NAMALWA (cell line): ENCODE measurements around the gene KIF1B.
A peak's percentile ranks its signal among the peaks of the same experiment; 100 is the strongest.

Experiments
- DNase-seq: peaks from one replicate; pipeline ENCODE4 v3.0.0-alpha.2; 2015; ENCODE audit warnings: low spot score

The KIF1B gene

DNA sequence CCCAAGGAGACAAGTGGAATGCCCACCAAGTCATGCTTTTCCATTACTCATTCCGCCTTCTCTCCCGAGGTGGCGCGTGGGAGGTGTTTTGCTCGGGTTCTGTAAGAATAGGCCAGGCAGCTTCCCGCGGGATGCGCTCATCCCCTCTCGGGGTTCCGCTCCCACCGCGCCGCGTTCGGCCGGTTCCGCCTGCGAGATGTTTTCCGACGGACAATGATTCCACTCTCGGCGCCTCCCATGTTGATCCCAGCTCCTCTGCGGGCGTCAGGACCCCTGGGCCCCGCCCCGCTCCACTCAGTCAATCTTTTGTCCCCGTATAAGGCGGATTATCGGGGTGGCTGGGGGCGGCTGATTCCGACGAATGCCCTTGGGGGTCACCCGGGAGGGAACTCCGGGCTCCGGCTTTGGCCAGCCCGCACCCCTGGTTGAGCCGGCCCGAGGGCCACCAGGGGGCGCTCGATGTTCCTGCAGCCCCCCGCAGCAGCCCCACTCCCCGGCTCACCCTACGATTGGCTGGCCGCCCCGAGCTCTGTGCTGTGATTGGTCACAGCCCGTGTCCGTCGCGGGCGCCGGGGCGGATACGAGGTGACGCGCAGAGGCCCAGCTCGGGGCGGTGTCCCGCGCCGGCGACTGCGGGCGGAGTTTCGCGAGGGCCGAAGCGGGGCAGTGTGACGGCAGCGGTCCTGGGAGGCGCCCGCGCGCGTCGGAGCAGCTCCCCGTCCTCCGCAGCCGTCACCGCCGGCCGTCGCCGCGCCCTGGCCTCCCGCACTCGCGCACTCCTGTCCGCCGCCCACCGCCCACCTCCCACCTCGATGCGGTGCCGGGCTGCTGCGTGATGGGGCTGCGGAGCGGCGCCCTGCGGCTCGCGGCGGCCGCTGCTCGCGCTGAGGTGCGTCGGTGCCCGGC is at the start of gene KIF1B:
TSS of gene KIF1B (plus strand) at position 666 of the 906 bp plus-strand sequence. CDS start 21,759 bp downstream, outside the sequence.
- DNase-seq: peak; percentile 99

- no peak for DNase-seq
Measured at GRCh38 chr1:10160907-10161490, 49.4 kb upstream of the KIF1B start.

GRCh38 chr1:10161541-10162290 is 48.7 kb upstream of the KIF1B start:
- no peak for DNase-seq

DNA sequence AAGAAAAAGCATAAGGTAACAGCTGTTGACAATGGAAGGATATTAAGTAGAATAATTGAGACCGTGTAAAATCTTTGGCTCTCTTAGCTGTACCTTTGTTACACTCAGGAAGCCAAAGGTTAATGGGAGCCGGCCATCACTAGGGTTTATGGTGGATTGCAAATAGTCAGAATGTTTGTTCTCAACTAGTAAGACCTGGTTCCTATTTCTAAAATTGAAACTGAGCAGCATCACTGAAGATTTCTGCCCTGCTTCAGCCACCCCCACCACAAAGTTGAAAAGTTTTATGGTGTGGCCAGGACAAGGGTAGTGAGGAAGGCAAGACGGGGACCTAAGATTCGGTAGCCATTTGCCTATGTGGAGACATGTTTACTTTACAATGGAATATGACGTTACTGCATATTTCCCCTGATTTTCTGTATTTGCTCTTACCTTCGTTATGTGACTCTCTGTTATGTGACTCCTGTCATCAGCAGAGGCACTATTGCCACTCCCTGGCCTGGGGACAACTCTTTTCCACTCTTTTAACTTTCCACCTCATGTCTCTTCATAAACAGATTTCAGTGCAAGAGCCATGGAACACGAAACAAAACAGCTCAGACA is 41.4 kb upstream of the KIF1B start:
- DNase-seq: no peak

- no peak for DNase-seq
Measured at GRCh38 chr1:10170239-10170574, 40.2 kb upstream of the KIF1B start.

- DNase-seq: no peak
Measured at GRCh38 chr1:10171105-10171767, 39.1 kb upstream of the KIF1B start.

- no peak for DNase-seq
Measured at GRCh38 chr1:10171995-10172669, 38.2 kb upstream of the KIF1B start.

DNA sequence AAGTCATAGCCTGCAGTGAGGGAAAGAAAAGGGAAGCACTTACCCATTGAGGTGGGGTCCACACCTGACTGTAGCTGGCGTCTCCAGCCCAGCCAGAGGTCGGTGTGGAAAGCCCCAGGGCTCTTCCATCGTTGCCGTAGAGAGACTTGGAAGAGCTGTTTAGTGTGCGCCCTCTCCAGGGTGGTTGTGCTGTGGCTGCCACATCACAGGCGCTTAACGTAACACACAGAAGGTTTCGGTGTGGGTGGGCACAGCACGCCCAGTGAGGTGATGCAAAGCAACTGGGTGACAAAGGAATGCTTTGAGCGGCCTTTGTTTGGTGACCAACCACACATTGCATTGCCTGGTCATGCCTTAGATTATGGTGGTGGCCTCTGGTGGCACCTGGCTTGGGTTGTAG is 36.8 kb upstream of the KIF1B start:
- no peak for DNase-seq

- no peak for DNase-seq
Measured at GRCh38 chr1:10177876-10178275, 32.5 kb upstream of the KIF1B start.

DNA sequence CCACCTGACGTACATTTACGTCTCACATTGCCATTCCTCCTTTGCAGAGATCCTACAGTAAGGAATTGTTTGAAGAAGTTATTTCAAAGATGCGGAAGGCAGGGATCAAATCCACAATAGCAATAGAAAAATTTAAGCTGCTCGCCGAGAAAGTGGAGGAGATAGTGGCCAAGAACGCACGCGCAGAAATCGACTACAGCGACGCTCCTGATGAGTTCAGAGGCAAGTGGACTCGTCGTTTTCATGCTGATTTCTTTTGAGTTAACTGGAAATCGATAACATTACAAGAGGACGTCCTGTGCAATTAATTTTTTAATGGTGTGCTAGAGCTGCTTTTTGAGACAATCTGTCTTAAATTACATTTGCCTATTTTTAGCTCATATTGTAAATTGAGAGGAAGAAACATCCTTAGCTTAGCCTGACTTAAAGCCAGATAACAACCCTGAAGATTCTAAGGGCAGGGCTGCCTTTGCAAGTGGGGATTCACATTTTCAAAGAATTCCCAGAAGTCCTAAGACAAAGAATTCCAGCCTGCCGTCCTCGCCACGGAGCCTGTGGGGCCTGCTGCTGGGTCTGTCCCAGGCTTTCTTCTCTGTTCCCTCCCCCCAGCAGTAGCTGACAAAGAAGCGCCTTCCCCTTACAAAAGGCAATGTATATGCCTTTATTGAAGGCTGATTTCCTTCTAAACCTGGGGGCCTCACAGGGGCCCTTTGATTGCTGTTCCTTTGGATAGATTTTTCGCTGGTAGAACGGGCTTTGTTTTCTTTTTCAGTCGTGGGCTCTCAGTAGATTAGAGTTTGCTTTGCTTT is 31.6 kb upstream of the KIF1B start:
- DNase-seq: no peak

DNA sequence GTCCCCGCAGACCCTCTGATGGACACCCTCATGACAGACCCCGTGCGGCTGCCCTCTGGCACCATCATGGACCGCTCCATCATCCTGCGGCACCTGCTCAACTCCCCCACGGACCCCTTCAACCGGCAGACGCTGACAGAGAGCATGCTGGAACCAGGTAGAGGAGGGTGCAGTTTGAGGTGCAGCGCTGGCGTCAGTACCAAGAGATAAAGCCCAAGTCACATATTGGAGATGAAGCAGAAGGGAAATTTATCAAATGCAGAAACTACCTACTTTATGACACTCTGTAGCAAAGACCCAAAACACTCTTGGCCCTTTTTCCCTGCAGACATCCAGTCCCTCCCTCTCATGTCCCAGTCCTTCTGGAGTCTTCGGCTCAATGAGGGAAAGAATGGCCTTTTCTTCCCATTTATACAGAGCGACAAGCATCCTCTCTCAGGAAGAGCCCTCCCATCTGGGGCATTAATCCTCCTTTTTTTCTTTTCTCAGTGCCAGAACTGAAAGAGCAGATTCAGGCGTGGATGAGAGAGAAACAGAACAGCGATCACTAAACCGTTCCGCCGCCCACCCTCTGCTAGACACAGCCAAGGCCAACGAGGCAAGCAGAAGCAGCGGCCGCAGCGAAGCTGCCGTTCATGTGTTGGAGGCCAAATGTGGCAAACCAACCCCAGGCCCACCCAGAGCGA is 30.8 kb upstream of the KIF1B start:
- DNase-seq: no peak

GRCh38 chr1:10181154-10181553 is 29.2 kb upstream of the KIF1B start:
- no peak for DNase-seq

DNA sequence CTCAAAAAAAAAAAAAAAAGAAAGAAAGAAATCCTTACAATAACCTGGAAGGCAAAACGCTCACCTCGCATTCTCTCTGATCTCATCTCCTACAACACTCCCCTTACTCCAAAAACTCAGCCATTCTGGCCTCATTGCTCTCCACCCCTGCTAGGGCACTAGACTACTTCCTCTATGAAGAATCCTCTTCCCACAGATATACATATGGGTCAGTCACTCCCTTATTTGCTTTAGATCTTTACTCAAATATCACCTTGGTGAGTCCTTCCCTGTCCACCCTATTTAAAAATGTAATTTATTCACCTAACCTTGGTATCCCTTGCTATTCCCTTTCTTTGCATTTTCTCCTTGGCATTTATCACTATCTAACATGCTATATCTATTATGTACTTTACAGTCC is 24.6 kb upstream of the KIF1B start:
- no peak for DNase-seq

DNA sequence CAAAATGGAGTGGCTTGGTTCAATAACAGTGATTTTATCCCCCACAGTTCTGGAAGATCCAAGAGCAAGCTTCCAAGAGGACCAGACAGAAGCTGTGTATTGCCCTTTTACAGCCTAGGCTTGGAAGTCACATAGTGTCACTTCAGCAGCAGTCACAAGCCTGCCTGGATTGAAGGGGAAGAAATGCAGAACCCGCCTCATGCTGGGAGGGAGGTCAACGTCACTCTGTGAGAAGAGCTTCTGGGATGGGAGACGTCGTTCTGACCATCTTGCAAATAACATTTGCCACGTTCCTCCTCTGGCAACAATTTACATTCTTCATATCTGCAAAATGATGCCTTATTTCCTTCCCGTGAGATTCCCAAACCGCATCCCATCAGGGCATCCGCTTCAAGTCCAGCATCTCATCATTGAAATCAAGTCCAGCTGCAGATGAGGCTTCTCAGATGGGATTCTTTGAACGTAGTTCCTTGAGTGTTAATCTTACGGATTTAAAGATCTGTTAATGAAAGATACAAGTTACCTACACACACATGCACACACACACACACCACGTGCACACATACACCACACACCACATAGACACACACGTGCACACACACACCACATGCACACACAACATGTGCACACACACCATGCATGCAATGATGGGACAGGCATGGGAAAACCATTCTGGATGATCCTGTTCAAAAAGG is 23.9 kb upstream of the KIF1B start:
- no peak for DNase-seq

DNA sequence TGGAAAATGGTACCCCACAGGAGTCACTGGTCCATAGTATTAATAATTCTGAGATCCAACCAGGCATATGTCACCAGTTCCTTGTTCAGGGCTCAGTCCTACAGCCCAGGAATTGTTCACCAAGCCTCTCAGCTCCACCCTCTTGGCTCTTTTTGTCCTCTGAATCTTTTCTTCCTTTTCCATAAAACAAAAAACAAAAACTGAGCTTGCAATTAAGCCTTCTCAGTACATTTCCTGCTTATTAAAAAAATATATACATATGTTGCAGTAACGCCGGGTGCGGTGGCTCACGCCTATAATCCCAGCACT is 23.4 kb upstream of the KIF1B start:
- no peak for DNase-seq

GRCh38 chr1:10188133-10188650 is 22.2 kb upstream of the KIF1B start:
- DNase-seq: no peak

DNA sequence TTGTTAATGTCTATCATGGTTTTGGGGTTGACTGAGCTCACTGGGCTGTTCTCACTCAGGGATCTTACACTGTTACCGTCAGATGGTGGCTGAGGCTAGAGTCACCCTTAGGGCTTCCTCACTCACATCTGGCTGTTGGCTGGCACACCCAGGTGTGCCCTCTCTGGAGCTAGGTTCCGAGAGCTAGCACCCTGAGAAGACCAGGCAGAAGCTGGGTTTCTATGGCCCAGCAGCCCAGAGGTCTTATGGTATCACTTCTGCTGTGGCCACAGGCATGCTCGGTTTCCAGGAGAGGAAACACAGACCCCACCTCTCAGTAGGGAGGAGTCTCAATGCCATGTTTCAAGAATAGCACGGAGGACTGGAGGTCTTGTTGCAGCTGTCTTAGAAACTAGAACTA is 20.7 kb upstream of the KIF1B start:
- peak; percentile 62 for DNase-seq

DNA sequence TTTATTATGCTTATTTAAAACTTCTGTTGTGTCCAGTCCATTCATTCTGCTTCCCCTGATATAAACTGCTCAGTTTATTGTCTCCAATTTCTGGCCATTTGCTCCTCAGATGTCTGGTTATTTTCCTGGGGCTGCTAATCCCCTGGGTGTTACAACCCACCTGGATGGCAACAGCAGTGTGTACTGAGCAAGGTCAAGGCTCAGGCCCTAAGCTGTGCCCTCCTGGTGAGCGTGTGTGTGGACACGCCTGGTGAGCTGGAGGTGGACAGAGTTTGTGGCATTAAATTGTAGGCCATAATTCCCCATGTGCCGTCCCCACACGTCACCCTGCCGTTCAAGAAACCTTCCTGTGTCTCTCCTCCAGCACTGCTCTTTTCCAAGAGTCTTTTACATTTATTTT is 18.1 kb upstream of the KIF1B start:
- no peak for DNase-seq

- DNase-seq: no peak
Measured at GRCh38 chr1:10193288-10193687, 17.1 kb upstream of the KIF1B start.
